HG02623 (cell line): ENCODE data around the gene CAT.

Experiments used
- ATAC-seq: cut with Tn5 transposase; IDR thresholded peaks from one replicate; pipeline ENCODE4 v1.9.1; 2021; ENCODE audit warnings: moderate library complexity; ENCODE audit not compliant: unreplicated experiment

The CAT gene

GRCh38 chr11:34438529-34439507 lies at the start of gene CAT:
CAT (plus strand) TSS chr11:34438934; CDS start chr11:34439014, 80 bp downstream.
- peak; percentile 96 for ATAC-seq

GRCh38 chr11:34394771-34395300 lies 43.9 kb upstream of the CAT start:
- no peak for ATAC-seq

GRCh38 chr11:34395916-34396550 lies 42.7 kb upstream of the CAT start:
- ATAC-seq: no peak

GRCh38 chr11:34397120-34397519 lies 41.6 kb upstream of the CAT start:
- no peak for ATAC-seq

- no peak for ATAC-seq
These were observed 40.9 kb upstream of the CAT start for GRCh38 chr11:34397811-34398210.

GRCh38 chr11:34403431-34403830 lies 35.3 kb upstream of the CAT start:
- no peak for ATAC-seq

GRCh38 chr11:34404280-34404679 lies 34.5 kb upstream of the CAT start:
- ATAC-seq: no peak

GRCh38 chr11:34405079-34405858 lies 33.5 kb upstream of the CAT start:
- ATAC-seq: no peak

- ATAC-seq: no peak
These were observed 32.3 kb upstream of the CAT start for GRCh38 chr11:34406413-34406812.

- ATAC-seq: no peak
These were observed 31.5 kb upstream of the CAT start for GRCh38 chr11:34407121-34407813.

- ATAC-seq: no peak
These were observed 30.1 kb upstream of the CAT start for GRCh38 chr11:34408580-34409172.

- ATAC-seq: no peak
These were observed 27.6 kb upstream of the CAT start for GRCh38 chr11:34411111-34411510.

GRCh38 chr11:34411791-34412190 lies 26.9 kb upstream of the CAT start:
- no peak for ATAC-seq

- ATAC-seq: no peak
These were observed 25.5 kb upstream of the CAT start for GRCh38 chr11:34413263-34413662.

GRCh38 chr11:34415538-34415937 lies 23.2 kb upstream of the CAT start:
- ATAC-seq: no peak

GRCh38 chr11:34416088-34416487 lies 22.6 kb upstream of the CAT start:
- no peak for ATAC-seq

GRCh38 chr11:34416766-34417165 lies 22.0 kb upstream of the CAT start:
- ATAC-seq: no peak

- no peak for ATAC-seq
These were observed 21.5 kb upstream of the CAT start for GRCh38 chr11:34417202-34417601.

- no peak for ATAC-seq
These were observed 19.6 kb upstream of the CAT start for GRCh38 chr11:34419158-34419557.

- ATAC-seq: no peak
These were observed 15.4 kb upstream of the CAT start for GRCh38 chr11:34423300-34423699.
